Spleen (tissue), 11 donors: ENCODE results near the gene CA10. TPM values are rescaled to one million over a fixed set of nuclear protein-coding genes. Genes with fewer than 3 reads are reported as not detected.

ENCODE experiments used
- DNase-seq: peaks from one replicate; pipeline ENCODE4 v3.0.0-alpha.2; 2020
- H3K27ac ChIP-seq, 8 donors: fragments of 200-600 bp; sonication (generic) in 7 of 8; 1 replicate in 4 of 8; 2 replicates in 4 of 8; pipeline versions ENCODE4 v1.5.0 to v1.8.0; 2016 to 2021; ENCODE audit warnings: inconsistent platforms in 4 of 8, mild to moderate bottlenecking in 4 of 8, moderate library complexity in 1 of 8
- H3K27me3 ChIP-seq, 7 donors: fragments of 200-600 bp; sonication (generic) in 6 of 7; replicated peaks in 1 of 7; 1 replicate in 4 of 7; 2 replicates in 3 of 7; pipeline versions ENCODE4 v1.5.0 to v1.8.0; 2016 to 2021; ENCODE audit warnings: inconsistent platforms in 3 of 7, mild to moderate bottlenecking in 1 of 7
- H3K36me3 ChIP-seq, 6 donors: fragments of 200-600 bp; sonication (generic) in 5 of 6; 1 replicate in 4 of 6; 2 replicates in 2 of 6; pipeline versions ENCODE4 v1.5.0 to v1.8.0; 2016 to 2021; ENCODE audit warnings: inconsistent platforms in 2 of 6
- H3K4me1 ChIP-seq, 6 donors: fragments of 200-600 bp; sonication (generic) in 5 of 6; 1 replicate in 3 of 6; 2 replicates in 3 of 6; pipeline versions ENCODE4 v1.5.0 to v1.8.0; 2016 to 2021; ENCODE audit warnings: inconsistent platforms in 3 of 6
- H3K4me3 ChIP-seq, 8 donors: fragments of 200-600 bp; sonication (generic) in 7 of 8; 1 replicate in 4 of 8; 2 replicates in 4 of 8; pipeline versions ENCODE4 v1.5.0 to v1.8.0; 2016 to 2021; ENCODE audit warnings: inconsistent platforms in 4 of 8, mild to moderate bottlenecking in 4 of 8, moderate library complexity in 2 of 8
- H3K9me3 ChIP-seq, 8 donors: fragments of 200-600 bp; sonication (generic) in 7 of 8; 1 replicate in 4 of 8; 2 replicates in 4 of 8; pipeline versions ENCODE4 v1.5.0 to v1.8.0; 2016 to 2021; ENCODE audit warnings: inconsistent platforms in 4 of 8
- CTCF ChIP-seq, 11 experiments: fragments of 200-600 bp in 7 of 11; fragments of 450-650 bp in 4 of 11; sonication (generic) in 4 of 11; IDR thresholded peaks in 8 of 11; conservative IDR thresholded peaks in 3 of 11; 1 replicate in 7 of 11; 2 replicates in 4 of 11; pipeline versions ENCODE4 v1.4.0 to v1.8.0; 2016 to 2021; ENCODE audit warnings: antibody characterized with exemption in 11 of 11, inconsistent platforms in 4 of 11, mild to moderate bottlenecking in 1 of 11
- POLR2A ChIP-seq, 3 donors: fragments of 450-650 bp; IDR thresholded peaks; one replicate each; pipeline ENCODE4 v1.5.1; 2017; ENCODE audit warnings: antibody characterized with exemption in 3 of 3, mild to moderate bottlenecking in 1 of 3
- POLR2AphosphoS5 ChIP-seq, 3 donors: sonication (generic); formaldehyde crosslinking; IDR thresholded peaks; one replicate each; pipeline ENCODE4 v1.5.1; 2017; ENCODE audit warnings: antibody characterized with exemption in 3 of 3
- WGBS, 5 donors: extraction: QIAGEN DNeasy Blood & Tissue Kit in 3 of 5; methylation state at CpG; one replicate each; pipeline versions ENCODE4 v1.1.5 to v1.1.7; 2013 to 2018; 5-methylcytosine and 5-hydroxymethylcytosine counted together
- intact Hi-C: fragments of 100-400 bp; cut with DNase I; formaldehyde crosslinking; loops from one replicate; pipeline ENCODE4 v1.15.0; 2023; ENCODE audit warnings: low total_unique reads
- polyA plus RNA-seq, 3 donors: library from polyadenylated mRNA; stranded (reverse); fragments of 200-250 nt; gene quantifications; one replicate each; pipeline ENCODE4 v1.2.1, GENCODE V29; 2013
- total RNA-seq, 7 donors: library from RNA; depleted of rRNA in 3 of 7; stranded (reverse); fragments of >200 nt in 3 of 7; fragmentation: NEBNext Ultra II Directional in 4 of 7; extraction: Animal tissue kit (Norgen Biotek cat#: 25700) in 4 of 7; gene quantifications; one replicate each; pipeline versions ENCODE4 v1.1.0 to v1.2.1, GENCODE V29; 2016 to 2021
- donor health status: healthy with polysubstance abuse.
- donor health status: DM: no; HTN: no; CAD: no; lungs with moderate emphysema.
- donor health status: DM: no; HTN: no; CAD: no.
- donor health status: Bipolar disorder and iron deficiency.
- donor health status: healthy.
- donor health status: DM: no; HTN: no; CAD: no.
- donor health status: DM: yes; HTN: yes; CAD: no.

CA10 gene
- total and polyA plus RNA-seq, 10 donors, result 0.19 to 0.22 TPM; not detected in 8

- H3K27ac ChIP-seq, result no peak overlapping the region
- no peak for TF ChIP-seq POLR2A (IDR thresholded peaks at IDR 0.05)
- TF ChIP-seq CTCF (IDR thresholded peaks at IDR 0.05 in 8 of 11, conservative IDR thresholded peaks at IDR 0.05 in 3 of 11), result no peak
- no peak for TF ChIP-seq POLR2AphosphoS5 (IDR thresholded peaks at IDR 0.05)
- H3K36me3 ChIP-seq, result no peaks in the 10 kb centered on the region
- no peak overlapping the region for H3K4me3 ChIP-seq
- intact Hi-C loops, result no loop called here
- no peaks in the 10 kb centered on the region for H3K4me1 ChIP-seq
- H3K27me3 ChIP-seq, result no peaks in the 10 kb centered on the region
- H3K9me3 ChIP-seq, result no peaks in the 10 kb centered on the region
- WGBS, 5 donors, result 55 to 82% (median 69%) methylated on average over 2 of the region's 2 CpGs
- no peak for DNase-seq
These were observed 10.1 kb downstream of the CA10 start for GRCh38 chr17:52148288-52148968.

GRCh38 chr17:52147872-52148271, 10.6 kb downstream of the CA10 start:
- TF ChIP-seq CTCF (IDR thresholded peaks at IDR 0.05 in 8 of 11, conservative IDR thresholded peaks at IDR 0.05 in 3 of 11), result no peak
- TF ChIP-seq POLR2A (IDR thresholded peaks at IDR 0.05), result no peak
- no peak for TF ChIP-seq POLR2AphosphoS5 (IDR thresholded peaks at IDR 0.05)
- H3K27ac ChIP-seq, result no peak overlapping the region
- H3K36me3 ChIP-seq, result no peaks in the 10 kb centered on the region
- H3K4me3 ChIP-seq, result no peak overlapping the region
- intact Hi-C loops, result no loop called here
- DNase-seq, result no peak
- H3K27me3 ChIP-seq, result no peaks in the 10 kb centered on the region
- H3K9me3 ChIP-seq, result no peaks in the 10 kb centered on the region
- no peaks in the 10 kb centered on the region for H3K4me1 ChIP-seq

GRCh38 chr17:52147431-52147830, 11.1 kb downstream of the CA10 start:
- Histone ChIP-seq H3K4me1 (no peaks in the 10 kb centered on the region), H3K9me3 (no peaks in the 10 kb centered on the region), H3K36me3 (no peaks in the 10 kb centered on the region), H3K4me3 (no peak overlapping the region), H3K27me3 (no peaks in the 10 kb centered on the region), H3K27ac (no peak overlapping the region)
- WGBS, 5 donors, result 84 to 93% (median 92%) methylated on average over 1 of the region's 1 CpG
- intact Hi-C loops, result no loop called here
- DNase-seq, result no peak
- TF ChIP-seq CTCF (IDR thresholded peaks at IDR 0.05 in 8 of 11, conservative IDR thresholded peaks at IDR 0.05 in 3 of 11) (no peak), POLR2A (IDR thresholded peaks at IDR 0.05) (no peak), POLR2AphosphoS5 (IDR thresholded peaks at IDR 0.05) (no peak)

- Histone ChIP-seq H3K4me3 (no peak overlapping the region), H3K9me3 (no peaks in the 10 kb centered on the region), H3K4me1 (no peaks in the 10 kb centered on the region), H3K27me3 (no peaks in the 10 kb centered on the region), H3K36me3 (no peaks in the 10 kb centered on the region), H3K27ac (no peak overlapping the region)
- no peak for DNase-seq
- intact Hi-C loops, result no loop called here
- TF ChIP-seq CTCF (IDR thresholded peaks at IDR 0.05 in 8 of 11, conservative IDR thresholded peaks at IDR 0.05 in 3 of 11) (no peak), POLR2A (IDR thresholded peaks at IDR 0.05) (no peak), POLR2AphosphoS5 (IDR thresholded peaks at IDR 0.05) (no peak)
These were observed 13.0 kb downstream of the CA10 start for GRCh38 chr17:52145476-52145875.
